Stimulated activated CD4-positive, alpha-beta T cell treated with anti-CD3 and anti-CD28 coated beads, Interleukin-4, amount 100 ng/mL, for 48 hours (primary cell): ENCODE data around the gene ACVR1.
"Not testable (repeated sequence)": the region's sequence is repeated elsewhere in the genome, so short reads cannot be mapped to it uniquely, and the experiment has no call there.

Experiments used
- DNase-seq, 2 donors: peaks; one replicate each; pipeline ENCODE4 v3.0.0-alpha.2; 2020; ENCODE audit warnings: low read depth in 2 of 2

The ACVR1 gene

GRCh38 chr2:157894694-157895435 lies 18.7 kb upstream of the ACVR1 start:
- DNase-seq = no peak

GRCh38 chr2:157893611-157894010 lies 17.5 kb upstream of the ACVR1 start:
- no peak for DNase-seq

GRCh38 chr2:157891643-157892041 lies 15.5 kb upstream of the ACVR1 start:
- no peak for DNase-seq

- no peak for DNase-seq
Observed at GRCh38 chr2:157890969-157891642, 15.0 kb upstream of the ACVR1 start.

DNA sequence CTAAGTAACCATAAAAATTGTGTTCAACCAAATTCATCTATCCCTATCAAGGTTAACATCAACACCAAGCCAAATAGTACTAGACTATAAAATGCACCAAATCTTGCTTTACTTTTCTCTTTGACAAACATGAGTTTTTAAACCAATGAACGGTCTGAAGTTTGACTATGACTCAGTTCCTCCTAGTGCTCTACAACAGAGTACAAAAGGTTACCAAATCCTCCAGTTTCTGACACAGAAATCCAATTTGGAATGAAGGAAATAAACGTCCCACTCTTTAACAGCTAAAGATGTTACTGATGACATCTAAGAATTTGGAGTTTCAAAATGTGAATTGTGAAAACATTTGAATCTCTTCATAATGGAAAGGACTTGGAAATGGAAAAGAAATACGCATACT lies 11.8 kb upstream of the ACVR1 start:
- DNase-seq = no peak

DNA sequence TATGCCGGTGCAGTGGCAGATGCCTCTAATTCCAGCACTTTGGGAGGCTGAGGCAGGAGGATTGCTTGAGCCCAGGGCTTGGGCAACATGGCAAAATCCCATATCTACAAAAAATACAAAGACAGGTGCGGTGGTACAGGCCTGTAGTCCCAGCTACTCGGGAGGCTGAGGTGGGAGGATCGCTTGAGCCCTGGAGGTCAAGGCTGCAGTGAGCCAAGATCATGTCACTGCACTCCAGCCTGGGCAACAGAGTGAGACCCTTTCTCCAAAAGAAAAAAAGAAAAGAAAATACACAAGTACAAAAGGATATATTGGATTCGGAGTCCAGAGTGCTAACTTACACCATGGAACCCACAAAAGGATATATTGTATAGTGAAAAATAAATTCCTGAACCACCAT lies 8.4 kb upstream of the ACVR1 start:
- not testable (repeated sequence) for DNase-seq

DNA sequence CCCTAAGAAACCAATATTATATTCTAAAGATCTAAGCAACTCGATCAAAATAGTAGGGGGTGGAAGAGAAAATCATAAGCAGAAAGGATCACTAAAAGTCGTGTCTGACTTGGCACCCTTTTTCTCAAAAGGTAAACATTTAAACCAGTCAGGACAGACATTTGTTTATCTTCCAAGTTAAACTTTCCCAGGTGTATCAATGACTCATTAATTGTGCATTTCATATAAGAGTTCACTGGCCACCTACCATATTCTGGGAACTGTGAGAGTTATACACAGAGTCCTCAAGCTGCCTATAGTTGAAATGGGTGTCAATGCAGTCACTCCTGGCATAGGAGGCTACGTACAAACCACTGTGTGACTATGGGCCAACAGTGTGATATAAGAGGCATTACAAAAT lies 4.8 kb upstream of the ACVR1 start:
- no peak for DNase-seq

DNA sequence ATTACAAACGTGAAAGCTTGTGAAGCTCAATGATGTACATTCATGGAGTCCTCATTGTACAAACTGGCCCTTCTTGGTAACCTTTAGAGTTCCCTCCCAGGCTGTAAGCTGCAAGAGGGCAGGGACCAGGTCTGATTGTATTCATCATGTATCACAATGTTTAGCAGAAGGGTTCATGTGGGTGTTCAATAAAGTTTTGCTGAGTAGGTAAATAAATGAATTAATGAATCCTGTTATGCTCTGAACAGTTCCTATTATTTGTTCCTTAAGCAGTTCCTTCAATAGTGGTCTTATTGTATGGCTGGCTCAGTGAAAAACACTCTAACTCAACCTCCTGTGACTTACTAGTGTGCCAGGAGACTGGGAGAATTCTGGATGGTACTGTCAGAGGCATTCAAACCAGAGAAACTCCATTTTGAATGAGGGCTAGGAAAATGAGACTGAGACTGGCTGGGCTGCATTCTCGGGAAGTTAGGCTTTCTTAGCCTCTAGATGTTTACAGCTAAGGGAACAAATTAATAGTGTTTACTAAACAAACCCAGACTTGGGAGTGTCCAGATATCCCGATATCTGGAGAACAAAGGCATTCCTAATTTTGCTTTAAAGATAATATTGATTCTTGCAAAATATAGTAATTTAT lies 1.8 kb upstream of the ACVR1 start:
- DNase-seq = no peak

GRCh38 chr2:157876786-157877138 lies 632 bp upstream of the ACVR1 start:
- no peak for DNase-seq

DNA sequence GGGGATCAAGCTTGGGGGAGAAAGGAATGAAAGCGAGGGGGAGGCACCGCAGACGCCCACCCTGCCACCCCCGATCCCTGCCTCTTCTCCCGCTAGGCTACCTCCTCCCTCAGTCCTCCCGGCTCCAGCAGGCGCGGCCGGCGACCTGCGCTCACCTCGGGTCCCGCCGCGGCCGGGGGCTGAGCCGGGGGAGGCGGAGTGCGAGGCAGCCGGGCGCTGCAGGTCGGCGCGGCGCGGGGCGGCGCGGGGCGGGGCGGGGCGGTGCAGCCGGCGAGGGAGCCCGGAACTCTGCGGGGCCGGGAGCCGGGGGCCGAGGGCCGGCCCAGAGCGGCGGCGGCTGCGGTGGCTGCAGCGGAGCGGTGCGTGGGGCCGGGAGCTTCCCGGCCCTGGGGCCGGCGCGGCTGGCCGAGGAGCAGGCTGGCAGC lies 477 bp downstream of the ACVR1 start:
- peak in 1 of 2 donors; percentile 54 for DNase-seq

GRCh38 chr2:157874997-157875640 lies 1.0 kb downstream of the ACVR1 start:
- DNase-seq = no peak

- DNase-seq = no peak
Observed at GRCh38 chr2:157874348-157874747, 1.8 kb downstream of the ACVR1 start.

DNA sequence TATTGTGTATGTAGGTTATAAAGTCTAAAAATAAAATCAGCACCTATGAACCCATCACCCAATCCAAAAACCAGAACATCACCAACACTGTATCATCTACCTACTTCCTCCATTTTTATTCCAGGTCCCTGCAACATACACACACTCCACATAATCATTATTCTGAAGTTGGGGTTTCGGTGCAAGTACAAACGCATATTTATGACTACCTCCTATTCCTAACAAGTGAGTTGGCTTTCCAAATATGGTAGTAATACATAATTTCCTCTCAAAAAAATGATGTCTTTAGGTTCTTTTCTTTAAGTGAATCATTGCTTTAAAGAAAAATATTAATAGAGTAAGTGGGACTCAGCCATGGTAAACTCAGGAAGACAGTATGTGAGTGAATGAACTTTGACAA lies 3.3 kb downstream of the ACVR1 start:
- DNase-seq = no peak

DNA sequence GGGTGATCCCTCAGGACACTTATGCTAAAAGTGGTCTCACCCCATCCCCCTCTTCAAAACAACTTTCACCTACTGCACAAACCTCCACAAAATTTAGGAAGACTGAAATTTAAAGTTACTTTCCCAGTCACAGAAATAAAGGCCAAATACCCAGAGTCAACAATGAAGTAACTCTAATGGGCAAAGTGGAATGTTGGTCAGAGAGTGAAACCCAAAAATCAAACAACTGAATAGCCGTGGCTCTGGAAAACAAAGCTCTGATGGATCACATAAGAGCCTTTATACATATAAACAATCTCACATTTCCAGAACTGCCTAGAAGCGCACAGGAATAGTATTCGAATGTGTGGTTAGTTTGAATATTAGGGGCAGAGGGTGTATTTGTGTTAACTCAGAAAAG lies 4.7 kb downstream of the ACVR1 start:
- DNase-seq = no peak

DNA sequence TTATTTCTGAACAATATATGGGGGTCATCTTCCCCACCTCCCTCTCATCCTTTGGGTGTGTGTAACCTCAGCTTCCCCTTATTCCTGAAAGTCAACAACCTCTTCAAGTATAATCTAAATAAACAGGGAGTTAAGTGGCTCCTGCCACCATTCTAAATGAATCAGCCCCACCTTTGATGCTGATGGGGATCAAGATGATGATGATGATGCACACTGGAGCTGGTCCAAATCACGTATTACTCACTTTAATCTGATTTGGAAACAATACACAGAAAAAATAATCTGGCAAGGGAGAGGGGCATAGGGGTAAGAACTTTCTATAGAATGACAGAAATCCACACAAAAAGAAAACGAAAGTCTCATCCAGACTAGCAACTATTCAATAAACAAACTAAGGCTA lies 7.1 kb downstream of the ACVR1 start:
- no peak for DNase-seq

- DNase-seq = no peak
Observed at GRCh38 chr2:157867703-157868102, 8.4 kb downstream of the ACVR1 start.

DNA sequence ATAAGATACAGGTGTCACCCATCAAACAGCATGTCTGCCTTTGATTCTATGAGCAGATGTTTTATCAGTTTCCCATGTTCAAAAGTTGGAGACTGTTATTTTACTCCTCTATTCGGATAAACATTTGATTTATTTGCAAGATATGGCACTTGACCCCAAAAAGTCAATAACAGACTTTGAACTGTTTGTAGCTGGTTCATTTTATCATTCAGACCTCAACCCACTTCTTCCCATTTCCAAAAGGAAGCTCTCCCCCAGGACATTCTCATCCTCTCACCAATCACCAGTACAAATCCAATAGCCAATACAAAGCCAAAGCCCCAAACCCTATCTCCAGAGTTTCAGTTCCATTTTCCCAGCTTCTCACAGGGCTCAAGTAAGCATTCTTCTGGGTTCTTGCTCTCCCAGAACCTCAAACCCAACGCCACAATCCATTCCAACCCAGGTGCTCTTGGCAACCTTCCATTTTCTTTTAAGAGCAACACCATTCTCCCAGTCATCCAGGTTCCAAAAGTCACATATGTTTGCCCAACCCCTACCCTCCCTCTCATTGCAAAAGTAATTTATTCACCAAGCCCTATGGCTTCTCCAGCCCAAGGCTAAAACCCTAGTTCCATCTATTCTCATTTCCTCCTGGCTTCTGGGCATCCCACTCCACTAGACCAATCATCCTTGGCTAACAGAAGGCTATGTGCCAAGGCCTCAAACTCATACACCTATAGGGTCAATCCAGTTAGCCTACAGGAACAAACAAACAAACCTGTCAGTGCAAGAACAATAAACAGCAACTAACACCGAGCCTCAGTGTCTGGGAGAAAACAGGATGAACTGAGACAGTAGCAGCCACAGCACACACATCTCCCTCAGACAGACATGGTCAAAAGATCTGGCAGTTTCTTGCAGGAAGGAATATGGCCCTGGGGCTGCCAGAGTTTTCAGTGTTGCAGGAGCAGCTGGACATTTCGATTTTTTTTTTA lies 9.2 kb downstream of the ACVR1 start:
- no peak for DNase-seq

- no peak for DNase-seq
Observed at GRCh38 chr2:157866202-157866601, 9.9 kb downstream of the ACVR1 start.

DNA sequence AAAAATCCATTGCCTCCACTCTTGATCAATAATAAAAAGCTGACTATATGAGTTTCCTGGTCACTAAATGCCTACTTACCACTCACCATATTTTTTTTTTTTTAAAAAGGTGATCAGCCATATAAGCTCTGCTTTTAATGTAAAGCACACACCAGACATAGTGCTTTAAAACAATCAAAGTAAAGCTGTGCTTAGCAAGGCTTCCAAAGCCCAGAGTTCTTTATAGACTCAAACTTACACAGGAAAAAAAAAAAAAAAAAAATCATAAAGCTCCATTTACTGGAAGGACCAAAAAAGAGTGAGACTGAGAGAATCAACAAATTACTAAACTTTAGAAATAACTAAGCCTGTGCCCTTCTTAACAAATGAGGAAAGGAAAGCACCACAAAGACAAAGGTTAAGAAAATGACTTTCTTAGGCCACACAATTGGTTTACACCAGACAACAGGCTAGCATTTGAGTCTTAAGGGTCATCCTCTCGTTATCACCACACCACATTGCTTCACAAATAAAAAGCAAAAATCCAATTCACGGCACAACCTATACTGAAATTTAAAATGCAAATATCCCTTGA lies 11.2 kb downstream of the ACVR1 start:
- no peak for DNase-seq

- no peak for DNase-seq
Observed at GRCh38 chr2:157858846-157859245, 17.3 kb downstream of the ACVR1 start.

DNA sequence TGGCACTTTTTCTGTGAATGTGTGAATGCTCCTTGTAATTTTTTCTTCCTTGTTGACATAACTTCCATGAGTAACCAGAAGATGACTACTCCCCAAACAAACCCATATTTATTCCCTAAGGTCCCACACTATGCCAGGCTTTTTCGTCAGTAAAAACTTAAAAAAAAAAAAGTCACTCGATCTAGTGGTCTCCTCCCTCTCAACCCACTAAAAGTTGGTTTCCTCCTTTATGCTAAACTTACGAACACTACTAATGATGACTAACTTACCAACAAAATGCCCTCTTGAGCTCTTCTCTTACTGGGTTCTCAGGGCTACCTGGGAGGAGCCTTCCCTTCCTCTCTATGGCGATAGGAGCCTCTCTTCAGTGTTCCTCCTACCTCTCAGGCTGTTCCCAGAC lies 18.2 kb downstream of the ACVR1 start:
- DNase-seq = no peak
